Lower lobe of right lung (tissue), 2 donors: ENCODE measurements around the gene MAGEB5. TPM values are rescaled to one million over a fixed set of nuclear protein-coding genes. Genes with fewer than 3 reads are reported as not detected.
"Not testable (repeated sequence)": the region's sequence is repeated elsewhere in the genome, so short reads cannot be mapped to it uniquely, and the experiment has no call there.

Experiments used
- ATAC-seq, 2 donors: fragments of 200-7000 bp; cut with Tn5 transposase; one replicate each; pipeline ENCODE4 v1.9.1; 2020 to 2022; ENCODE audit warnings: mild to moderate bottlenecking in 2 of 2, moderate library complexity in 2 of 2
- DNase-seq: peaks from one replicate; pipeline ENCODE4 v3.0.0-alpha.2; 2020
- H3K27ac ChIP-seq: fragments of 200-600 bp; one replicate; pipeline ENCODE4 v1.8.0; 2022
- H3K27me3 ChIP-seq: fragments of 200-600 bp; one replicate; pipeline ENCODE4 v1.8.0; 2022; ENCODE audit warnings: low read depth
- H3K36me3 ChIP-seq: fragments of 200-600 bp; one replicate; pipeline ENCODE4 v1.8.0; 2022; ENCODE audit warnings: mild to moderate bottlenecking
- H3K4me1 ChIP-seq: fragments of 200-600 bp; one replicate; pipeline ENCODE4 v1.8.0; 2022
- H3K4me3 ChIP-seq: fragments of 200-600 bp; one replicate; pipeline ENCODE4 v1.8.0; 2022; ENCODE audit warnings: mild to moderate bottlenecking
- H3K9me3 ChIP-seq: fragments of 200-600 bp; one replicate; pipeline ENCODE4 v1.8.0; 2022
- CTCF ChIP-seq: fragments of 200-600 bp; IDR thresholded peaks from one replicate; pipeline ENCODE4 v1.8.0; 2022; ENCODE audit warnings: antibody characterized with exemption, mild to moderate bottlenecking
- intact Hi-C: fragments of 100-400 bp; cut with DNase I; formaldehyde crosslinking; loops from one replicate; pipeline ENCODE4 v1.11.0; 2022
- long read RNA-seq: library from polyadenylated mRNA; unstranded; transcript quantifications from one replicate; pipeline ENCODE4 v2.0.0, GENCODE V29; 2021
- total RNA-seq: library from RNA; stranded (reverse); fragmentation: NEBNext Ultra II Directional; extraction: Animal tissue kit (Norgen Biotek cat#: 25700); gene quantifications from one replicate; pipeline ENCODE4 v1.2.1, GENCODE V29; 2021
- donor health status: DM: no; HTN: yes; CAD: no; lungs with severe emphysema.

Gene MAGEB5
- not detected for total RNA-seq
- long read RNA-seq = 0 reads

DNA sequence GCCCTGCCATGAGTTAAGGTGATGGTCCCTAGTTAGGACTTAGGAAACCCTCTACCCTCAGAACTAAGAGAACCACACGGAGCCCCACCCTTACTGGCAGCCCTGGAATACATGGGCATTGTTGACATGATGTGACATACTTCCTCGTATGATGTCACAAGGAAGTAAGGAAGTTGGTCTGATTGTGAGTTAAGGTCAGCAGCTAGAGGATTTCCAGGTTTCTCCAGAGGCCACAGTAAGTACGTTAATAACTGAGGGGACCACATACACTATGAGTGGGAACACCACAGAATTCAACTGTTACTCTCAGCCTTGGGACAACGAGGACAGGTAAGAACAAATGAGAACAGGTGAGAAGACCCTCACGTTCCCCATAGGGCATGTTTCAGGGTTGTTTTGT is at the start of gene MAGEB5:
Gene MAGEB5, plus strand, starts transcription at position 301 of the 400 bp plus-strand sequence. CDS start 1,133 bp downstream, outside the sequence.
- TF ChIP-seq CTCF = no peak
- intact Hi-C loops = no loop called here

DNA sequence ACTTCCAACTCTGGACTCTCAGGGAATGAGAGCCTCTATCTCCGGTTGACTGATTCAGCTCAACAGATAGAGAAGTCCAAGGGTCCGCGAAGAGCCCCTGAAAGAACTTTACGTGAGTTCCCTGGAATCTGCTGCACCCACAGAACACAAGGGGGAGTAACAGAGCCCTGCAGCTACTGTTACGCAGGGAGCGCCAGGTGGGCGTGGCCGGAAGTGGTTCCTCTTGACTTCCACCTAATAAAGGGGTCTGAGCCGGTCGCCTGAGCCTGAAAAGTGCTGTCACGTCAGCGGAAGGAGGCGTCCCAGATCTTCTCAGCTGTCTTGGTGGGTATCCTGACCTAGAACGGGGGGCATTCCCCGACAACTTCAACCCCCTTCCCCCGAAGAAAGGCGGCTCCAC is 23.8 kb upstream of the MAGEB5 start, which contains the start of gene MAGEB6:
Gene MAGEB6, plus strand, starts transcription at position 237 of the 400 bp plus-strand sequence. CDS start 1,407 bp downstream, outside the sequence.
- H3K4me1 ChIP-seq = no peaks in the 10 kb centered on the region
- no peak for TF ChIP-seq CTCF
- no peak for ATAC-seq
- no peak within 1 kb of the TSS for H3K4me3 ChIP-seq
- H3K36me3 ChIP-seq = no peaks in the 10 kb centered on the region
- intact Hi-C loops = no loop called here
- H3K9me3 ChIP-seq = no peaks in the 10 kb centered on the region
- DNase-seq = no peak
- no peak within 1 kb of the TSS for H3K27ac ChIP-seq
- H3K27me3 ChIP-seq = no peaks in the 10 kb centered on the region

More for the DNA sequence above, at the start of gene MAGEB5:
- no peak for DNase-seq
- H3K4me3 ChIP-seq = no peak within 1 kb of the TSS
- no peaks in the 10 kb centered on the region for H3K36me3 ChIP-seq
- no peak for ATAC-seq
- no peaks in the 10 kb centered on the region for H3K4me1 ChIP-seq
- H3K9me3 ChIP-seq = no peaks in the 10 kb centered on the region
- H3K27me3 ChIP-seq = no peaks in the 10 kb centered on the region
- no peak within 1 kb of the TSS for H3K27ac ChIP-seq

DNA sequence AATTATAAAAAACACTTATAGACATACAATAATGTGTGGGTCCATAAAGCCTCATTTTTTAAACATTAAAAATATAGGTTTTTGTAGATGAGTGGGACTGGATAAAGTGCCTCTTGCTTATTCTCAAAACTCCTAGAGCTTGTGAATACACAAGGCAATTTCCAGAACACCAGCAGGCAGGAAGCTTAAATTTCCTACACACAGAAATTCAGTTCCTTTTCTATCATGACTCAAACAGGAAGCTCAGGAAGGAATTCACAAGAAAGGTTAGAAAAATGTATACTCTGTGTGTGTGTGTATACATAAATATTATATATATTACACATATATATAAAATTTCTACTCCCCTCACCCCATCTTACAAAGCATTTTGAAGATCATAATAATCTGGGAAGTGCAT is 12.4 kb upstream of the MAGEB5 start:
- intact Hi-C loops = no loop called here
- Histone ChIP-seq H3K27me3 (no peaks in the 10 kb centered on the region), H3K36me3 (no peaks in the 10 kb centered on the region), H3K4me1 (no peaks in the 10 kb centered on the region), H3K9me3 (no peaks in the 10 kb centered on the region), H3K4me3 (no peak overlapping the region), H3K27ac (no peak overlapping the region)
- DNase-seq (no peak), ATAC-seq (no peak)
- no peak for TF ChIP-seq CTCF

DNA sequence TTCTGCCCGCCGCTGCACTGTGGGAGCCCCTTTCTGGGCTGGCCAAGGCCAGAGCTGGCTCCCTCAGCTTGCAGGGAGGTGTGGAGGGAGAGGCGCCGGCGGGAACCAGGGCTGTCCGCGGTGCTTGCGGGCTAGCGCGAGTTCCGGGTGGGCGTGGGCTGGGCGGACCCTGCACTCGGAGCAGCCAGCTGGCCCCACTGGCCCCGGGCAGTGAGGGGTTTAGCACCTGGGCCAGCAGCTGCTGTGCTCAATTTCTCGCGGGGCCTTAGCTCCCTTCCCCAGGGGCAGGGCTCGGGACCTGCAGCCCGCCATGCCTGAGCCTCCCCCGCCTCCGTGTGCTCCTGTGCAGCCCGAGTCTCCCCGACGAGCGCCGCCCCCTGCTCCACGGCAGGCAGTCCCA is 11.3 kb upstream of the MAGEB5 start:
- ATAC-seq, DNase-seq, H3K9me3 ChIP-seq, H3K4me1 ChIP-seq, H3K27ac ChIP-seq, H3K36me3 ChIP-seq, H3K27me3 ChIP-seq, H3K4me3 ChIP-seq, intact Hi-C loops: not testable (repeated sequence)

GRCh38 chrX:26208012-26208411 is 8.0 kb upstream of the MAGEB5 start:
- Histone ChIP-seq H3K4me1 (no peaks in the 10 kb centered on the region), H3K27me3 (no peaks in the 10 kb centered on the region), H3K9me3 (no peaks in the 10 kb centered on the region), H3K27ac (no peak overlapping the region), H3K36me3 (no peaks in the 10 kb centered on the region), H3K4me3 (no peak overlapping the region)
- DNase-seq (no peak), ATAC-seq (no peak)
- intact Hi-C loops = no loop called here
- no peak for TF ChIP-seq CTCF

DNA sequence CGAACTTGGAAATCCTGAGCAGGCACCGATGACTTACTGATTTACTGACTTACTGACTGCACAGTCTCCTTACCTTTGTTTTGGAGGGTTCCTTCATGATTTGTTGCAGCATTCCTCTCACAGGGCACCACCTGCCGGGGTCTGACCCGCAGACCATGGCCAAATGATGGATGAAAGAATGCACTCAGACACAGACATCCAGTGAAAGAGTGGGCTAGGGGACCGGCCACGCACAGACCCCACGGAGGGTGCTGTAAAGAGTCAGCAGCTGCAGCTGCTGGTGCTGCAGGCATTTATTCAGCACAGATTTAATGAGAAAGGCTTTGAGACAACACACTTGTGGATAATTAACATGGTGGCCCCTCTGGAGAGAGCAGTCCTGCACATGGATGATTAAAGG is 3.4 kb downstream of the MAGEB5 start:
- no peak for TF ChIP-seq CTCF
- Histone ChIP-seq H3K27ac (no peak overlapping the region), H3K4me3 (no peak overlapping the region), H3K27me3 (no peaks in the 10 kb centered on the region), H3K4me1 (no peaks in the 10 kb centered on the region), H3K36me3 (no peaks in the 10 kb centered on the region), H3K9me3 (no peaks in the 10 kb centered on the region)
- intact Hi-C loops = no loop called here
- ATAC-seq = no peak
- no peak for DNase-seq
